ENCODE results near the gene CDH2.

DNA sequence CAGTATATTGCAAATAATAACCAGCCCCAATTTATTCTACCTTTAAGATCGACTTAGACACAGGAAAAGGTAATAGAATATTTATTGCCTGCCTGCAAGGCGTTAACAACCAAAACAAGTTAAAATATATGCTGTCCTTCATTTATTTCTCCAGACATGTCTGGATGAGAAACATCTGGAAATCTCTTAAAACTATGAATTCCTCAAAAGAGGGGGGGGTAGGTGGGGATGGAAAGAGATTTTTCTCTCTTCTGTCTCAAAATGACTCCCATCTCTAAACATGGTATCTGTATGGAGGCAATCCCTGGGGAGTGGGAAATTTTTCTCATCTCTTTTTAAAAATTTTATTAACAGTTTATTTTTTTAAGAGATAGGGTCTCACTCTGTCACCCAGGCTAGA is 113.0 kb downstream of the CDH2 start:
- TF ChIP-seq, protein P1, sequence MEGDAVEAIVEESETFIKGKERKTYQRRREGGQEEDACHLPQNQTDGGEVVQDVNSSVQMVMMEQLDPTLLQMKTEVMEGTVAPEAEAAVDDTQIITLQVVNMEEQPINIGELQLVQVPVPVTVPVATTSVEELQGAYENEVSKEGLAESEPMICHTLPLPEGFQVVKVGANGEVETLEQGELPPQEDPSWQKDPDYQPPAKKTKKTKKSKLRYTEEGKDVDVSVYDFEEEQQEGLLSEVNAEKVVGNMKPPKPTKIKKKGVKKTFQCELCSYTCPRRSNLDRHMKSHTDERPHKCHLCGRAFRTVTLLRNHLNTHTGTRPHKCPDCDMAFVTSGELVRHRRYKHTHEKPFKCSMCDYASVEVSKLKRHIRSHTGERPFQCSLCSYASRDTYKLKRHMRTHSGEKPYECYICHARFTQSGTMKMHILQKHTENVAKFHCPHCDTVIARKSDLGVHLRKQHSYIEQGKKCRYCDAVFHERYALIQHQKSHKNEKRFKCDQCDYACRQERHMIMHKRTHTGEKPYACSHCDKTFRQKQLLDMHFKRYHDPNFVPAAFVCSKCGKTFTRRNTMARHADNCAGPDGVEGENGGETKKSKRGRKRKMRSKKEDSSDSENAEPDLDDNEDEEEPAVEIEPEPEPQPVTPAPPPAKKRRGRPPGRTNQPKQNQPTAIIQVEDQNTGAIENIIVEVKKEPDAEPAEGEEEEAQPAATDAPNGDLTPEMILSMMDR (optimal IDR thresholded peaks at IDR 0.05 in 1 of 3, IDR thresholded peaks at IDR 0.05 in 1 of 3, conservative IDR thresholded peaks at IDR 0.05 in 1 of 3; ENCODE audit: extremely low read depth in 1 of 3, insufficient read depth in 2 of 3, low read length in 3 of 3) = no peak
- no peak for TF ChIP-seq EZH2 (IDR thresholded peaks at IDR 0.05; ENCODE audit: low read length)

Measured in keratinocyte (primary cell).